SK-N-SH (cell line): ENCODE results near the gene MAP2K5. TPM values are rescaled to one million over a fixed set of nuclear protein-coding genes. Genes with fewer than 3 reads are reported as not detected.

ENCODE experiments used
- CTCF ChIA-PET: fragments of 300-600, 350-600 bp; formaldehyde crosslinking; extraction: SDS; loops from one replicate; lab custom pipeline; 2021; lab: Yijun Ruan, JAX
- POLR2A ChIA-PET: fragments of 350-600 bp; sonication (Branson Sonifier 250); formaldehyde crosslinking; extraction: SDS; loops from one replicate; lab custom pipeline; 2020; ENCODE audit warnings: antibody characterized with exemption, inconsistent platforms; lab: Yijun Ruan, JAX
- DNase-seq: peaks from one replicate; pipeline ENCODE4 v3.0.0; 2012
- H2AFZ ChIP-seq: fragments of 200-600 bp; sonication (generic); 2 replicates; pipeline ENCODE4 v1.8.1; 2016; ENCODE audit warnings: antibody characterized with exemption, mild to moderate bottlenecking, low read depth
- H3F3A ChIP-seq: fragments of 200-600 bp; sonication (generic); replicated peaks from 2 replicates; pipeline ENCODE3; 2016; ENCODE audit warnings: antibody characterized with exemption, mild to moderate bottlenecking; ENCODE audit not compliant: insufficient read depth
- H3K27ac ChIP-seq, 2 experiments: fragments of 200-500 bp in 1 of 2; fragments of 200-600 bp in 1 of 2; sonication (Bioruptor generic) in 1 of 2; sonication (generic), shearing (Covaris generic) in 1 of 2; 2 replicates each; pipeline versions ENCODE4 v1.5.1 to v1.6.1; 2014 to 2016; ENCODE audit warnings: low read depth in 2 of 2, inconsistent platforms in 1 of 2, low read length in 1 of 2, mild to moderate bottlenecking in 1 of 2, mixed read lengths in 1 of 2
- H3K27me3 ChIP-seq: fragments of 200-600 bp; sonication (generic), shearing (Covaris generic); 2 replicates; pipeline ENCODE4 v1.6.1; 2016; ENCODE audit warnings: mixed run types; ENCODE audit not compliant: insufficient read depth
- H3K36me3 ChIP-seq, 2 experiments: fragments of 200-500 bp in 1 of 2; fragments of 200-600 bp in 1 of 2; sonication (Bioruptor generic) in 1 of 2; sonication (generic) in 1 of 2; replicated peaks in 1 of 2; 2 replicates each; pipeline versions ENCODE3 to v1.5.1; 2014 to 2016; ENCODE audit warnings: low read length in 1 of 2, mild to moderate bottlenecking in 1 of 2; ENCODE audit not compliant: insufficient read depth in 2 of 2, control insufficient read depth in 1 of 2
- H3K4me1 ChIP-seq, 2 experiments: fragments of 200-500 bp in 1 of 2; fragments of 200-600 bp in 1 of 2; sonication (Bioruptor generic) in 1 of 2; sonication (generic), shearing (Covaris generic) in 1 of 2; 2 replicates each; pipeline versions ENCODE4 v1.5.1 to v1.6.1; 2014 to 2016; ENCODE audit warnings: low read depth in 1 of 2, low read length in 1 of 2, mixed run types in 1 of 2; ENCODE audit not compliant: insufficient read depth in 2 of 2, control insufficient read depth in 1 of 2
- H3K4me2 ChIP-seq: fragments of 200-600 bp; sonication (generic), shearing (Covaris generic); 2 replicates; pipeline ENCODE4 v1.6.1; 2017; ENCODE audit warnings: mixed run types
- H3K4me3 ChIP-seq, 2 experiments: fragments of 200-500 bp in 1 of 2; fragments of 200-600 bp in 1 of 2; sonication (Bioruptor generic) in 1 of 2; sonication (generic), shearing (Covaris generic) in 1 of 2; 2 replicates each; pipeline versions ENCODE4 v1.5.1 to v1.8.1; 2014 to 2016; ENCODE audit warnings: low read depth in 2 of 2, inconsistent platforms in 1 of 2, low read length in 1 of 2, mild to moderate bottlenecking in 1 of 2, mixed read lengths in 1 of 2, moderate library complexity in 1 of 2
- H3K79me2 ChIP-seq: fragments of 200-600 bp; sonication (generic); 2 replicates; pipeline ENCODE4 v1.8.1; 2017; ENCODE audit warnings: mild to moderate bottlenecking; ENCODE audit not compliant: insufficient read depth
- H3K9ac ChIP-seq: fragments of 200-600 bp; sonication (generic); 2 replicates; pipeline ENCODE4 v1.6.1; 2017; ENCODE audit warnings: mixed run types
- H3K9me2 ChIP-seq: fragments of 200-600 bp; sonication (generic); 2 replicates; pipeline ENCODE4 v1.6.1; 2017; ENCODE audit warnings: mixed run types
- H3K9me3 ChIP-seq: fragments of 200-600 bp; sonication (generic); 2 replicates; pipeline ENCODE4 v1.6.1; 2017; ENCODE audit warnings: mixed run types, mild to moderate bottlenecking, moderate library complexity
- H4K20me1 ChIP-seq: fragments of 200-600 bp; sonication (generic); 2 replicates; pipeline ENCODE4 v1.6.1; 2017; ENCODE audit warnings: mild to moderate bottlenecking, mixed run types; ENCODE audit not compliant: insufficient read depth
- CHD2 ChIP-seq: fragments of 150-350 bp; IDR thresholded peaks from 2 replicates; pipeline ENCODE4 v1.6.1; 2018; ENCODE audit warnings: low read length; ENCODE audit not compliant: partially characterized antibody
- EZH2phosphoT487 ChIP-seq: fragments of 200-600 bp; sonication (generic); IDR thresholded peaks from 2 replicates; pipeline ENCODE4 v1.6.1; 2017; ENCODE audit warnings: low read depth, mixed run types, mild to moderate bottlenecking, antibody characterized with exemption, moderate library complexity, borderline replicate concordance
- JUND ChIP-seq: IDR thresholded peaks from 2 replicates; pipeline ENCODE4 v1.4.0; 2012
- NFIC ChIP-seq: IDR thresholded peaks from 2 replicates; pipeline ENCODE4 v1.4.0; 2012; ENCODE audit warnings: borderline replicate concordance
- NRF1 ChIP-seq: IDR thresholded peaks from 2 replicates; pipeline ENCODE4 v1.6.1; 2012; ENCODE audit warnings: low read depth, mild to moderate bottlenecking, low read length
- RAD21 ChIP-seq: IDR thresholded peaks from 2 replicates; pipeline ENCODE4 v1.6.1; 2012; ENCODE audit warnings: mild to moderate bottlenecking, low read length
- RCOR1 ChIP-seq: fragments of 150-350 bp; IDR thresholded peaks from 2 replicates; pipeline ENCODE4 v1.6.1; 2017; ENCODE audit warnings: antibody characterized with exemption, low read length
- RXRA ChIP-seq: IDR thresholded peaks from 2 replicates; pipeline ENCODE4 v1.4.0; 2012; ENCODE audit warnings: low read depth, mild to moderate bottlenecking, borderline replicate concordance
- SIN3A ChIP-seq: IDR thresholded peaks from 2 replicates; pipeline ENCODE4 v1.6.1; 2012; ENCODE audit warnings: low read depth, mild to moderate bottlenecking, low read length, moderate library complexity, borderline replicate concordance
- SMC3 ChIP-seq: IDR thresholded peaks from 2 replicates; pipeline ENCODE4 v1.6.1; 2012; ENCODE audit warnings: low read depth, low read length, improper control_type of control experiment
- TAF1 ChIP-seq: IDR thresholded peaks from 2 replicates; pipeline ENCODE4 v1.6.1; 2012; ENCODE audit warnings: low read depth, mild to moderate bottlenecking, low read length, moderate library complexity, borderline replicate concordance
- TEAD4 ChIP-seq: IDR thresholded peaks from 2 replicates; pipeline ENCODE4 v1.4.0; 2012; ENCODE audit warnings: mild to moderate bottlenecking, borderline replicate concordance; ENCODE audit not compliant: insufficient read depth
- YY1 ChIP-seq: IDR thresholded peaks from 2 replicates; pipeline ENCODE4 v1.4.0; 2012; ENCODE audit warnings: low read depth, mild to moderate bottlenecking
- WGBS: methylation state at CpG from one replicate; pipeline ENCODE4 v1.1.6; 2017; ENCODE audit warnings: low lambda C conversion rate; 5-methylcytosine and 5-hydroxymethylcytosine counted together
- polyA plus RNA-seq, 3 experiments: library from polyadenylated mRNA; depleted of rRNA; stranded (reverse); fragments of >200 nt; gene quantifications; 2 replicates each; pipeline ENCODE4 v1.2.3, GENCODE V29; 2012
- TF ChIP-seq, protein P1 (sequence below): IDR thresholded peaks from 2 replicates; pipeline ENCODE4 v1.4.0; 2012; ENCODE audit warnings: low read depth, borderline replicate concordance
- TF ChIP-seq, protein P2 (sequence below): fragments of 200-600 bp; sonication (generic); IDR thresholded peaks from 2 replicates; pipeline ENCODE4 v1.6.1; 2017; ENCODE audit warnings: antibody characterized with exemption, mild to moderate bottlenecking, moderate library complexity
- TF ChIP-seq, protein P3 (sequence below): IDR thresholded peaks from 2 replicates; pipeline ENCODE4 v1.6.1; 2012; ENCODE audit warnings: mild to moderate bottlenecking, low read depth, low read length, moderate library complexity

The MAP2K5 gene
- polyA plus RNA-seq, 1 of the 3 experiments (the other 2 are of a cell fraction), result 6.2 TPM

DNA sequence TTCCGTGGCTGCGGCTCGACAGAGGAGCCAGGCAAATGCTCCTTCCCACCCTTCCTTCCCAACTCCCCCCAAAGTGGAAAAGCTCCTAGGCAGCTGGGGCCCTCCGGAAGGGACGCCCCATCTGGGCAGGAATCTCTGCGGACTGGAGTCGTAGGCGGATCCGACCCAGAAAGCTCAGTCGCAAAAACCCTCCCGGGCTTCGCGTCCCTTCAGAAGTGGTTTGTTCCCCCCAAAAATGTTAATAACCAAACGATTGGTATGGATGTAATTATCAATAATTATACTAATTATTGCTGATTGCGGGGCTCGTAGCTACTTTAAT is 293.6 kb downstream of the MAP2K5 start:
- no peaks in the 10 kb centered on the region for H3K36me3 ChIP-seq
- H4K20me1 ChIP-seq, result no peaks in the 10 kb centered on the region
- H3K4me2 ChIP-seq, result no peak overlapping the region
- H3K4me3 ChIP-seq, result no peak overlapping the region
- no peak overlapping the region for H2AFZ ChIP-seq
- no peak for DNase-seq
- no peaks in the 10 kb centered on the region for H3K79me2 ChIP-seq
- WGBS, result 50% methylated on average over 16 of the region's 16 CpGs
- POLR2A ChIA-PET, result no interaction called here
- CTCF ChIA-PET, result interaction anchor here (0.7 to 9.4 kb wide), 30 partner anchors 9 to 891 kb away, joined by 3 to 123 read pairs (median 4); partner anchors contain the start of gene SKOR1
- no peaks in the 10 kb centered on the region for H3K9me2 ChIP-seq
- no peak overlapping the region for H3K27ac ChIP-seq
- no peak overlapping the region for H3K9ac ChIP-seq
- peaks cover 0 to 17% of the 10 kb centered on the region in 2 experiments; a peak in 2 of 4 replicates for H3K4me1 ChIP-seq
- no peaks in the 10 kb centered on the region for H3K27me3 ChIP-seq
- peaks cover 8% of the 10 kb centered on the region for H3F3A ChIP-seq
- no peaks in the 10 kb centered on the region for H3K9me3 ChIP-seq
- TF ChIP-seq RXRA, result no peak
- TF ChIP-seq RCOR1, result no peak
- no peak for TF ChIP-seq CHD2
- TF ChIP-seq NFIC, result no peak
- TF ChIP-seq JUND, result no peak
- TF ChIP-seq, protein P1, sequence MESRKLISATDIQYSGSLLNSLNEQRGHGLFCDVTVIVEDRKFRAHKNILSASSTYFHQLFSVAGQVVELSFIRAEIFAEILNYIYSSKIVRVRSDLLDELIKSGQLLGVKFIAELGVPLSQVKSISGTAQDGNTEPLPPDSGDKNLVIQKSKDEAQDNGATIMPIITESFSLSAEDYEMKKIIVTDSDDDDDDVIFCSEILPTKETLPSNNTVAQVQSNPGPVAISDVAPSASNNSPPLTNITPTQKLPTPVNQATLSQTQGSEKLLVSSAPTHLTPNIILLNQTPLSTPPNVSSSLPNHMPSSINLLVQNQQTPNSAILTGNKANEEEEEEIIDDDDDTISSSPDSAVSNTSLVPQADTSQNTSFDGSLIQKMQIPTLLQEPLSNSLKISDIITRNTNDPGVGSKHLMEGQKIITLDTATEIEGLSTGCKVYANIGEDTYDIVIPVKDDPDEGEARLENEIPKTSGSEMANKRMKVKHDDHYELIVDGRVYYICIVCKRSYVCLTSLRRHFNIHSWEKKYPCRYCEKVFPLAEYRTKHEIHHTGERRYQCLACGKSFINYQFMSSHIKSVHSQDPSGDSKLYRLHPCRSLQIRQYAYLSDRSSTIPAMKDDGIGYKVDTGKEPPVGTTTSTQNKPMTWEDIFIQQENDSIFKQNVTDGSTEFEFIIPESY, result no peak
- no peak for TF ChIP-seq YY1
- TF ChIP-seq NRF1, result no peak
- TF ChIP-seq, all 33 proteins: peak for 0

DNA sequence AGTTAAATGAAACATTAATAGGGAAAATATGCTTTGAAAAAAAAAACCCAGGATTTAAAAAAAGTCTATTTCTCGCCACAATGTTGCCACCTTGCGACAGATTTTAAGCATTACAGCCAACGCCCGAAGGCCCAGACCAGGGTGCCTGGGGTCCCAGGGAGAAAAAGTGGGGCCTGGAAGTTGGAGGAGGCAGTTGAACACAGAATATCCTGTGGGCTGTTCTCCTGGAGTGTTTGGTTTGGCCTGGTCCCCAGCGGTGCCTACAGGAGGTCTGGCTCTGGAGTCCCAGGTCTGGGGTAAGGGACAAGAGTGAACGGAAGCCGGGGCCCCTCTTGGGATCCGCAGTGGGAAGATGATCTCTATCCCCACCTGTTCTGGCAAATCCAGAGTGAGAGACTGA is 294.0 kb downstream of the MAP2K5 start:
- peaks cover 8% of the 10 kb centered on the region for H3F3A ChIP-seq
- H2AFZ ChIP-seq, result no peak overlapping the region
- peak; percentile 76 for DNase-seq
- CTCF ChIA-PET, result interaction anchor here (0.7 to 9.4 kb wide), 29 partner anchors 9 to 890 kb away, joined by 3 to 123 read pairs (median 4); partner anchors contain the start of gene SKOR1
- H4K20me1 ChIP-seq, result no peaks in the 10 kb centered on the region
- no peak overlapping the region for H3K9ac ChIP-seq
- TF ChIP-seq TEAD4, result no peak
- TF ChIP-seq TAF1, result no peak
- TF ChIP-seq, protein P2, sequence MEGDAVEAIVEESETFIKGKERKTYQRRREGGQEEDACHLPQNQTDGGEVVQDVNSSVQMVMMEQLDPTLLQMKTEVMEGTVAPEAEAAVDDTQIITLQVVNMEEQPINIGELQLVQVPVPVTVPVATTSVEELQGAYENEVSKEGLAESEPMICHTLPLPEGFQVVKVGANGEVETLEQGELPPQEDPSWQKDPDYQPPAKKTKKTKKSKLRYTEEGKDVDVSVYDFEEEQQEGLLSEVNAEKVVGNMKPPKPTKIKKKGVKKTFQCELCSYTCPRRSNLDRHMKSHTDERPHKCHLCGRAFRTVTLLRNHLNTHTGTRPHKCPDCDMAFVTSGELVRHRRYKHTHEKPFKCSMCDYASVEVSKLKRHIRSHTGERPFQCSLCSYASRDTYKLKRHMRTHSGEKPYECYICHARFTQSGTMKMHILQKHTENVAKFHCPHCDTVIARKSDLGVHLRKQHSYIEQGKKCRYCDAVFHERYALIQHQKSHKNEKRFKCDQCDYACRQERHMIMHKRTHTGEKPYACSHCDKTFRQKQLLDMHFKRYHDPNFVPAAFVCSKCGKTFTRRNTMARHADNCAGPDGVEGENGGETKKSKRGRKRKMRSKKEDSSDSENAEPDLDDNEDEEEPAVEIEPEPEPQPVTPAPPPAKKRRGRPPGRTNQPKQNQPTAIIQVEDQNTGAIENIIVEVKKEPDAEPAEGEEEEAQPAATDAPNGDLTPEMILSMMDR, result peak; percentile 89
- TF ChIP-seq SMC3, result peak; percentile 52; the same call in 1 of the 2 replicates
- TF ChIP-seq, protein P3, sequence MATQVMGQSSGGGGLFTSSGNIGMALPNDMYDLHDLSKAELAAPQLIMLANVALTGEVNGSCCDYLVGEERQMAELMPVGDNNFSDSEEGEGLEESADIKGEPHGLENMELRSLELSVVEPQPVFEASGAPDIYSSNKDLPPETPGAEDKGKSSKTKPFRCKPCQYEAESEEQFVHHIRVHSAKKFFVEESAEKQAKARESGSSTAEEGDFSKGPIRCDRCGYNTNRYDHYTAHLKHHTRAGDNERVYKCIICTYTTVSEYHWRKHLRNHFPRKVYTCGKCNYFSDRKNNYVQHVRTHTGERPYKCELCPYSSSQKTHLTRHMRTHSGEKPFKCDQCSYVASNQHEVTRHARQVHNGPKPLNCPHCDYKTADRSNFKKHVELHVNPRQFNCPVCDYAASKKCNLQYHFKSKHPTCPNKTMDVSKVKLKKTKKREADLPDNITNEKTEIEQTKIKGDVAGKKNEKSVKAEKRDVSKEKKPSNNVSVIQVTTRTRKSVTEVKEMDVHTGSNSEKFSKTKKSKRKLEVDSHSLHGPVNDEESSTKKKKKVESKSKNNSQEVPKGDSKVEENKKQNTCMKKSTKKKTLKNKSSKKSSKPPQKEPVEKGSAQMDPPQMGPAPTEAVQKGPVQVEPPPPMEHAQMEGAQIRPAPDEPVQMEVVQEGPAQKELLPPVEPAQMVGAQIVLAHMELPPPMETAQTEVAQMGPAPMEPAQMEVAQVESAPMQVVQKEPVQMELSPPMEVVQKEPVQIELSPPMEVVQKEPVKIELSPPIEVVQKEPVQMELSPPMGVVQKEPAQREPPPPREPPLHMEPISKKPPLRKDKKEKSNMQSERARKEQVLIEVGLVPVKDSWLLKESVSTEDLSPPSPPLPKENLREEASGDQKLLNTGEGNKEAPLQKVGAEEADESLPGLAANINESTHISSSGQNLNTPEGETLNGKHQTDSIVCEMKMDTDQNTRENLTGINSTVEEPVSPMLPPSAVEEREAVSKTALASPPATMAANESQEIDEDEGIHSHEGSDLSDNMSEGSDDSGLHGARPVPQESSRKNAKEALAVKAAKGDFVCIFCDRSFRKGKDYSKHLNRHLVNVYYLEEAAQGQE, result no peak
- TF ChIP-seq EZH2phosphoT487, result no peak
- peak; percentile 84 for TF ChIP-seq RAD21
- no peak for TF ChIP-seq SIN3A
- no peak overlapping the region for H3K27ac ChIP-seq
- no peaks in the 10 kb centered on the region for H3K36me3 ChIP-seq
- no peaks in the 10 kb centered on the region for H3K27me3 ChIP-seq
- H3K9me3 ChIP-seq, result no peaks in the 10 kb centered on the region
- H3K9me2 ChIP-seq, result no peaks in the 10 kb centered on the region
- no peak overlapping the region for H3K4me2 ChIP-seq
- peaks cover 0 to 21% of the 10 kb centered on the region in 2 experiments; a peak in 2 of 4 replicates for H3K4me1 ChIP-seq
- 39% methylated on average over 7 of the region's 8 CpGs for WGBS
- H3K4me3 ChIP-seq, result no peak overlapping the region
- no peaks in the 10 kb centered on the region for H3K79me2 ChIP-seq
- POLR2A ChIA-PET, result no interaction called here
